Neural cell (in vitro differentiated cells): Measurements from ENCODE around the gene TNKS2.

Experiments
- TF ChIP-seq, protein P1 (sequence below): fragments of 450-650 bp; IDR thresholded peaks from 2 replicates; pipeline ENCODE4 v1.5.1; 2014; ENCODE audit warnings: antibody characterized with exemption, mild to moderate bottlenecking, moderate library complexity; ENCODE audit not compliant: poor library complexity, severe bottlenecking
- TF ChIP-seq, protein P2 (sequence below): IDR thresholded peaks from 2 replicates; pipeline ENCODE4 v1.6.1; 2012; ENCODE audit warnings: borderline replicate concordance

DNA sequence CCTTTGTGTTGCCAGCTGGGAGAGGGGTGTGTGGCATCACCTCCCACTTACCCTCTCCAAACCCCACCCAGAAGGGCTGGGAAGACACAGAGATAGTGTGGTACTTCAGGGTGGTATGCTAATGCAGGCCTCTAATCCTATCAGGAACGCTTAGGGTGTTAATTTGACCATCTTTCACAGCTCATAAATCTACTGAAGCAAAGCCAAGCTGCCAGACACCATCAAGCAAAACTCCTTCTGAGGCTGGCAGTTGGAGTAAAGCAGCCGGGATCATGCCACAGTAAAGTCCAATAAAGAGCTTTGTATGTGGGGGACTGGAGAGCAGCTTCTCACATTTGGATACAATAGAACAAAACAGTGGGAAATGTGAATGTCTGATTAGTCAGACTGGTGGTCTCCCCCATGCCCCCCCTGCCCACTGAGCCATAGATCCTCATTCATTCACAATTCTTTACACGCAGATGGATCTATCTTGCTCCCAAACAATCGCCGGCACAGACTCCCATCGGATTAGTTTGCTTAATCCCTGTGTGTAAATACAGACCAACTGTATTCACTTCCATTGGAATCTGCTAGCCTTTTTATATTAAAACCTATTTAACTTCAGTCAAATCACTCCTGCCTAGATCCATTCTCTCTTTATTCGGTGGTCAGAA lies 81.4 kb downstream of the TNKS2 start:
- TF ChIP-seq, protein P1, sequence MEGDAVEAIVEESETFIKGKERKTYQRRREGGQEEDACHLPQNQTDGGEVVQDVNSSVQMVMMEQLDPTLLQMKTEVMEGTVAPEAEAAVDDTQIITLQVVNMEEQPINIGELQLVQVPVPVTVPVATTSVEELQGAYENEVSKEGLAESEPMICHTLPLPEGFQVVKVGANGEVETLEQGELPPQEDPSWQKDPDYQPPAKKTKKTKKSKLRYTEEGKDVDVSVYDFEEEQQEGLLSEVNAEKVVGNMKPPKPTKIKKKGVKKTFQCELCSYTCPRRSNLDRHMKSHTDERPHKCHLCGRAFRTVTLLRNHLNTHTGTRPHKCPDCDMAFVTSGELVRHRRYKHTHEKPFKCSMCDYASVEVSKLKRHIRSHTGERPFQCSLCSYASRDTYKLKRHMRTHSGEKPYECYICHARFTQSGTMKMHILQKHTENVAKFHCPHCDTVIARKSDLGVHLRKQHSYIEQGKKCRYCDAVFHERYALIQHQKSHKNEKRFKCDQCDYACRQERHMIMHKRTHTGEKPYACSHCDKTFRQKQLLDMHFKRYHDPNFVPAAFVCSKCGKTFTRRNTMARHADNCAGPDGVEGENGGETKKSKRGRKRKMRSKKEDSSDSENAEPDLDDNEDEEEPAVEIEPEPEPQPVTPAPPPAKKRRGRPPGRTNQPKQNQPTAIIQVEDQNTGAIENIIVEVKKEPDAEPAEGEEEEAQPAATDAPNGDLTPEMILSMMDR: no peak
- TF ChIP-seq, protein P2, sequence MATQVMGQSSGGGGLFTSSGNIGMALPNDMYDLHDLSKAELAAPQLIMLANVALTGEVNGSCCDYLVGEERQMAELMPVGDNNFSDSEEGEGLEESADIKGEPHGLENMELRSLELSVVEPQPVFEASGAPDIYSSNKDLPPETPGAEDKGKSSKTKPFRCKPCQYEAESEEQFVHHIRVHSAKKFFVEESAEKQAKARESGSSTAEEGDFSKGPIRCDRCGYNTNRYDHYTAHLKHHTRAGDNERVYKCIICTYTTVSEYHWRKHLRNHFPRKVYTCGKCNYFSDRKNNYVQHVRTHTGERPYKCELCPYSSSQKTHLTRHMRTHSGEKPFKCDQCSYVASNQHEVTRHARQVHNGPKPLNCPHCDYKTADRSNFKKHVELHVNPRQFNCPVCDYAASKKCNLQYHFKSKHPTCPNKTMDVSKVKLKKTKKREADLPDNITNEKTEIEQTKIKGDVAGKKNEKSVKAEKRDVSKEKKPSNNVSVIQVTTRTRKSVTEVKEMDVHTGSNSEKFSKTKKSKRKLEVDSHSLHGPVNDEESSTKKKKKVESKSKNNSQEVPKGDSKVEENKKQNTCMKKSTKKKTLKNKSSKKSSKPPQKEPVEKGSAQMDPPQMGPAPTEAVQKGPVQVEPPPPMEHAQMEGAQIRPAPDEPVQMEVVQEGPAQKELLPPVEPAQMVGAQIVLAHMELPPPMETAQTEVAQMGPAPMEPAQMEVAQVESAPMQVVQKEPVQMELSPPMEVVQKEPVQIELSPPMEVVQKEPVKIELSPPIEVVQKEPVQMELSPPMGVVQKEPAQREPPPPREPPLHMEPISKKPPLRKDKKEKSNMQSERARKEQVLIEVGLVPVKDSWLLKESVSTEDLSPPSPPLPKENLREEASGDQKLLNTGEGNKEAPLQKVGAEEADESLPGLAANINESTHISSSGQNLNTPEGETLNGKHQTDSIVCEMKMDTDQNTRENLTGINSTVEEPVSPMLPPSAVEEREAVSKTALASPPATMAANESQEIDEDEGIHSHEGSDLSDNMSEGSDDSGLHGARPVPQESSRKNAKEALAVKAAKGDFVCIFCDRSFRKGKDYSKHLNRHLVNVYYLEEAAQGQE: no peak
